ENCODE data around the gene TXNDC11. TPM values are rescaled to one million over a fixed set of nuclear protein-coding genes. Genes with fewer than 3 reads are reported as not detected.

The TXNDC11 gene
- total RNA-seq, 2 donors from 2014 or later, result 62.4 to 73.2 TPM

DNA sequence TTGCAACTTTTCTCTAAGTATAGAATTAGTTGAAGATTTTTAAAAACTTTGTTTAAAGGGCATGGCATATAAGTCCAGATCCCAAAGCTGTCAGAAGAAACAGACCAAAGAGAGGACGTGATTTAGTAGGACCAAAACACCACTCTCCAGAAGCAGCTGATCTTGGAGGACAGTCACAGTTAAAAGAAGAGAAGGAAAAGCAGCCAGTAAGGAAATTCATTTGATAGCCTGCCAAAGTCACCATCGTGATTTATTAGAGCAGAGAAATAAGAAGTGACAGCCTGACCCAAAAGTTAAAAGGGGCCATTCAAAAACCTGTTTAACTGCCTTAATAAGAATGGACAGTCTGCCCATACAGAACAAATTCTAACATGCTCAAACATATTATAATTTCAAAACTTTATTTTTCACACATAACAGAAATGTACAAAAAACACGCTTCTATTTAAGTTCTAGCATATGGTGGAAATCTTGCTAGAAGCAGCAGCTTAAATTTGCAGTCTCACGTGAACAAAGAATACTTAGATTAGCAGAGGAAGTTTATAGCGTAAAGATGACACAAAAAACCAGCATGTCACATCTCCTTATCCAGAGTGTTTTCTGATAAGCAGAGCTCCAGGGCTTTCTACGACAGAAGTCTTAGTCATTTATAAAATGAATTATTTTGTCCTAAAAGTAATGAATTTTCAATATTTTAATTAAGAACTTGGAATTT lies 37.2 kb downstream of the TXNDC11 start:
- Mint-ChIP-seq H3K4me3 (no peak overlapping the region), H3K36me3 (peaks cover 9% of the 10 kb centered on the region), H3K27me3 (no peaks in the 10 kb centered on the region), H3K4me1 (ENCODE audit: low read depth in 2 of 2) (peaks cover 12 to 22% of the 10 kb centered on the region in 2 donors), H3K9me3 (no peaks in the 10 kb centered on the region), H3K27ac (no peak overlapping the region)
- ATAC-seq (no peak), DNase-seq (ENCODE audit: low spot score) (no peak)

DNA sequence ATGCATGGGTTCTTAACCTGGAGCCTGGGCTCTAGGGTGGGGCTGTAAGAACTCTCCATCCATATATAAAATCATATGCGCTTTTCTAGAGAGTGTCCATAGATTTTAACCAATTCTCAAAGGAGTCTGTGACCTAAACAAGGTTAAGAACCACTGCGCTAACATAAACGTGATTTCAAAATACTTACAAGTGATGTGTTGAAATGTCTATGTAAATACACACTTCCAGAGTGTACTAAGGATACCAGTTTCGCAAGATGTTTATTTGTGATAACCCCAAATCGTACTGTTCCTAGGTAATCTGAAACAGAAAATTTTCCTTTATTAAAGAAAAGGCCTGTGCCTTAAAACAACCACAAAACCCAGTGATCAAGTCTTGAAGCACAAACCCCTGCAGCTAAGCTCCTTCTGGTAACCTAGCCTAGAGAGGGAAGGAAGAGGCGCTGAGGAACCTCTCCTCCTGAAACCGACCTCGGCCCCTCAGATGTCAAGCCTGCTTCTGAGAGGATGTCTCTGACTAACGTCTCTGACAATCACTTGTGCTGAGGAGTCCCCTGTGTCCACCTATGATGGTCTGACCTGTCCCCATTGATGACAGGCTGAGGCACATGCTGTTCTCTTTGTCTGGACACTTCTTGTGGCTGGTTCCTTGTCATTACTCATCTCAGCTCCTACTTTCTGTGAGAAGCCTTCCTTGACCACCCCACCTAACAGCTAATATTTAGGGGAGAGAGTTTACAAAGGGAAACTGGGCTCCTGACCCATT lies 42.2 kb downstream of the TXNDC11 start:
- H3K4me3 Mint-ChIP-seq, result no peak overlapping the region
- H3K4me1 Mint-ChIP-seq (ENCODE audit: low read depth in 2 of 2), result peaks cover 44 to 54% of the 10 kb centered on the region in 2 donors
- peaks cover 33% of the 10 kb centered on the region for H3K36me3 Mint-ChIP-seq
- no peaks in the 10 kb centered on the region for H3K27me3 Mint-ChIP-seq
- ATAC-seq, result no peak
- no peak for DNase-seq (ENCODE audit: low spot score)
- no peaks in the 10 kb centered on the region for H3K9me3 Mint-ChIP-seq
- H3K27ac Mint-ChIP-seq, result no peak overlapping the region

DNA sequence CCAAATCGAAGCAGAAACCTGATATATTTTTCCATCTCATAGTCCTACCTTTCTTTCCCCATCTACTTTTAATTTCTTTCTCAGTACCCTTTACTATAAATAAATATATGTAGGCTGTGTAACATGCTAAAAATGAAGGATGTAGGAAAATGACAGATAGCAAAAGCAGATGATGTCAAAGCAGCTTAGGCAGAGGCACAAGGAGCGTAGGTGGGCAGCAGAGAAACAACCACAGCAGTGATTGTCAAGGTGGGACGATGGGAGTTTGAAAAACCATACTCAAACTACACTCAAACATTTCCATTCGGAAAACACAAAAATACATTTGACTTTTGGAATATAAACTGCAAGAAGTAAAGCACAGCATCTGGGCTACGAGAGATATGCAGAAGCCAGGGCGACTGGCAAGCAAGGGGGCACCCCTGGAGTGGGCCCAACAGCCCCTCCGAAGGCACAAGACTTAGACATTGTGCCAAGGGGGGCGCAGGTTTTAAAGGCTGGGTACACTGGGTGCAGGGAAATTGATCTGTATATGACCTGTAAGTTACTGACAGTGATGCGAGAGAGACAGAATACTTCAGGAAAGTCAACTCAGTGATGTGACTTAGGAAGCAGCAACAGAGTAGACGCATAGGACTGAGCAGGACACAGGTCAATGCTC lies 43.3 kb downstream of the TXNDC11 start:
- ATAC-seq (no peak), DNase-seq (ENCODE audit: low spot score) (no peak)
- peak overlapping the region in 1 of 2 donors; percentile 18 for H3K27ac Mint-ChIP-seq
- peaks cover 50 to 61% of the 10 kb centered on the region in 2 donors for H3K4me1 Mint-ChIP-seq (ENCODE audit: low read depth in 2 of 2)
- H3K9me3 Mint-ChIP-seq, result no peaks in the 10 kb centered on the region
- peaks cover 39% of the 10 kb centered on the region for H3K36me3 Mint-ChIP-seq
- no peaks in the 10 kb centered on the region for H3K27me3 Mint-ChIP-seq
- no peak overlapping the region for H3K4me3 Mint-ChIP-seq

DNA sequence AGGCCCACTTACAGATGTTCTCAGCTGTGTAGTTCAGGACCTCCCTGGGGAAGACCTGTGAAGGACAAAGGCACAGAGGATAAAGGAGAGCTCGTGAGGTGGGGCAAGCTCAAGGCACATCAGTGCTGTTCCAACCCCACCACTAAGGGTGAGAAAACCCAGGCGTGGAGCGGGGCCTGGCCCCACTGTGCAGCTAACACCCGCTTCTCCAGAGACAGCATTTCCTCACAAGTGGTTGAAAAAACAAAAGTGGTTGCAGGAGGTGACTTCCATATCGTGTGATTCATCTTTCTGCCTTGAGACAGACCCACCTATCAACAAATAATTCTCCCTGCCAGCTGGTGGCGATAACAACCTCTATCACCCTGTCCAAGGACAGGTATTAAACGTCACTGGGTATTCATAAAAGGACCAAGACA lies 44.4 kb downstream of the TXNDC11 start:
- no peaks in the 10 kb centered on the region for H3K9me3 Mint-ChIP-seq
- DNase-seq (ENCODE audit: low spot score) (no peak), ATAC-seq (peak; percentile 87 to 88)
- peak overlapping the region; percentile 20 for H3K4me3 Mint-ChIP-seq
- H3K27ac Mint-ChIP-seq, result peak overlapping the region in 1 of 2 donors; percentile 73
- peaks cover 35% of the 10 kb centered on the region for H3K36me3 Mint-ChIP-seq
- H3K4me1 Mint-ChIP-seq (ENCODE audit: low read depth in 2 of 2), result peaks cover 50 to 54% of the 10 kb centered on the region in 2 donors
- H3K27me3 Mint-ChIP-seq, result no peaks in the 10 kb centered on the region

DNA sequence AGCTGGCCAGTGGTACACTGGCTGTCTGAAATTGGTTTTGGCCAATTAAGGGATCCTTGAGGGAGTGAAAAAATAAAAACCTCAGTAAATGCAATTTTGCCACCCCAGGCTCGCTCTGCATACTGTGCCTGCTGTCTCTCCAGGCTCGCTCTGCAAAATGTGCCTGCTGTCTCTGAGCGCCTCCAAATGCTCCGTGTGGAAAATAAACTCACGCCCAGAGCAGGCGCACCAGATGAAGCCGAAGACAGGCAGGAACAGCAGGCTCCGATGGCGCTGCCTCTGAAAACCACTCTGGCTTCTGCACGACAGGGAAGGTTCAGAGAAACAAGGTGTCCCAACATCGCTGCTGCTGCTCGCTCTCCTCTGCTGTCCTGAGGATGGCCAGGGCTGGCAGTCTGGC lies 45.3 kb downstream of the TXNDC11 start:
- ATAC-seq (no peak), DNase-seq (ENCODE audit: low spot score) (no peak)
- no peaks in the 10 kb centered on the region for H3K27me3 Mint-ChIP-seq
- peaks cover 47 to 48% of the 10 kb centered on the region in 2 donors for H3K4me1 Mint-ChIP-seq (ENCODE audit: low read depth in 2 of 2)
- no peak overlapping the region for H3K4me3 Mint-ChIP-seq
- H3K36me3 Mint-ChIP-seq, result peaks cover 29% of the 10 kb centered on the region
- H3K27ac Mint-ChIP-seq, result no peak overlapping the region
- no peaks in the 10 kb centered on the region for H3K9me3 Mint-ChIP-seq

DNA sequence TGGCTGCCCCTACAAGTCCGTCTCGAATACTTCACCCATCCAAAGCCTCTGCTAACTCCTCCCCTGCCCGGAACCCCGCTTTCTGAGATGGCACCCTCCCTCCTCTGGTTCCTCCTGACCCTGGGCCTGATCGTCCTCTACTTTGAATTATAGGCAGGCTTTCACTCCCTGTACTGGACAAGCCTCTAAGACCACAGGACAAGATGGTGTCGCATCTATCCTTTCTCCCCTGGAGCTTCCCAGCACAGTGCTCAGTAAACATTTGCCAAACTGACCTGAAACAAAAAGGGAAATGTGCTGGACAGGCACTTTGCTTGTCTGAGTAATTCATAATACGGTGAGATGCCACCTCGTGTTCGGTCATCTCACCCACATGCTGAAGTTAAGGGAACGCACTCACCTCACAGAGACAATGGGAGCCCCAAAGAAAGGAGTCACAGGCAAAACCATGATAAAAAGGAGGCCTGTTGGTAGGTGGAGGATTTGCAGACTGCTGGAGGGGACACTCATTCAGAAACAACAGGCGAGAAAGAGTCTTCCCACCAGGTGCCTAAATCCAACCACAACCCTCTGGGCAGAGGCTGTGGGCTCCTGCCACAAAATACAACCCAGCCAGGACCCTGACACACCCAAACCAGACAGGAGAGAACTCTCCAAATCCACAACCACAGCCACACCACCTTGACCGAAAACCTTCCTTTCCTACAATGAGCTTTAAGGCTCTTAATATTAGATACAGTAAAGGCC lies 46.2 kb downstream of the TXNDC11 start:
- Mint-ChIP-seq H3K27ac (peak overlapping the region in 1 of 2 donors; percentile 42), H3K4me3 (peak overlapping the region; percentile 6), H3K27me3 (no peaks in the 10 kb centered on the region), H3K9me3 (no peaks in the 10 kb centered on the region), H3K36me3 (peaks cover 29% of the 10 kb centered on the region), H3K4me1 (ENCODE audit: low read depth in 2 of 2) (peaks cover 43 to 48% of the 10 kb centered on the region in 2 donors)
- ATAC-seq (peak in 1 of 2 donors; percentile 32), DNase-seq (ENCODE audit: low spot score) (no peak)

DNA sequence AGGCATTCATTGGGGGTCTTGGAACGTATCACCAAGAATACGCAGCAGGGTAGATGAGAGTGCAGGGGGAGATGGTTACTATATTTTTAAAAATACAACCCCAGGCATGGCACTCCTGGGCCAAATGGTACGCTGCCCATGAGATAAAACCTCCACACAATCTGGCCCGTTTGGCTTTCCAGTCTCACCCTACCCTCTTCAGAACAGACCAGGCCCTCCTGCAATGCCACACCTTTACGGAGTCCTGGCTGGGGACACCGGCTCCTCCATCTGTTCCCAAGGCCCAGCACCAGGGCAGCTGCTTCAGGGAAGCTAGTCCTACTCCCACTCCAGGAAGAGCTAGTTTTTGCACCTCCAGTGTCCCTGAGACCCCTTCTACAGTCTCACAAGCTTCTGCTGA lies 50.0 kb downstream of the TXNDC11 start:
- ATAC-seq (no peak), DNase-seq (ENCODE audit: low spot score) (no peak)
- H3K27ac Mint-ChIP-seq, result peak overlapping the region in 1 of 2 donors; percentile 37
- no peaks in the 10 kb centered on the region for H3K9me3 Mint-ChIP-seq
- no peak overlapping the region for H3K4me3 Mint-ChIP-seq
- peaks cover 30% of the 10 kb centered on the region for H3K36me3 Mint-ChIP-seq
- no peaks in the 10 kb centered on the region for H3K27me3 Mint-ChIP-seq
- H3K4me1 Mint-ChIP-seq (ENCODE audit: low read depth in 2 of 2), result peaks cover 33 to 37% of the 10 kb centered on the region in 2 donors

DNA sequence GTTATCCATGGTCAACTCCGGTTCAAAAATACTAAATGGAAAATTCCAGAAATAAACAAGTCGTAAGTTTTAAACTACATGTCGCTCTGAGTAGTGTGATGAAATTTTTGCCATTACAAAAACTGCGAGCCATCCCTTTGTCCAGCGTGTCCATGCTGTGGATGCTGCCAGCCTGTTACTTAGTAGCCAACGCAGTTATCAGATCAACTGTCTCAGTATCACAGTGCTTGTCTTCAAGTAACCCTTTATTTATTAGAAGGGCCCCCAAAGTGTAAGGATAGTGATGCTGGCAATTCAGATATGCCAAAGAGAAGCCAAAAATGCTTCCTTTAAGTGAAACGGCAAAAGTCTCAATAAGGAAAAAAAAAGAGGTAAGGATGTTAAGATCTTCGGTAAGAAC lies 50.5 kb downstream of the TXNDC11 start:
- no peak overlapping the region for H3K27ac Mint-ChIP-seq
- DNase-seq (ENCODE audit: low spot score) (no peak), ATAC-seq (no peak)
- no peaks in the 10 kb centered on the region for H3K9me3 Mint-ChIP-seq
- peaks cover 34% of the 10 kb centered on the region for H3K36me3 Mint-ChIP-seq
- peaks cover 35 to 37% of the 10 kb centered on the region in 2 donors for H3K4me1 Mint-ChIP-seq (ENCODE audit: low read depth in 2 of 2)
- no peak overlapping the region for H3K4me3 Mint-ChIP-seq
- H3K27me3 Mint-ChIP-seq, result no peaks in the 10 kb centered on the region

DNA sequence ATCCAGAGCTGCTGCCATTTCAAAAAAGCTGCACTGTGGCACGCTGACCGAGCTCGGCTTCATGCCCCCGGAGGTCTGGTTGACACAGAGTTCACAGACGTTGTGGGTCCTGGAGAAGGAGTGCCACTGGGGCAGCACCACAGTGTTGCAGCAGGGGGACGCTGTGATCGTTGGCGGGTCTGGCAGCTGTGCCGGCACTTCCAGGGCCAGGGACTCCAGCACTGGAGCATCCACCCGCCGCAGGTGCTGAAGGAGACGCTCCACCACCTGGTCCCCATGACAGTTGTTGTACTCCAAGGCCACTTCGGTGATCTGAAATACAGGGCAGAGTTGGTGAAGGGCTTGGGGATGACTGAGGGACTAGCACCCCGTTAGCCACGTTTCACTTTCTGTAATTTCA lies 50.9 kb downstream of the TXNDC11 start:
- no peak overlapping the region for H3K4me3 Mint-ChIP-seq
- DNase-seq (ENCODE audit: low spot score) (no peak), ATAC-seq (peak in 1 of 2 donors; percentile 32)
- H3K9me3 Mint-ChIP-seq, result no peaks in the 10 kb centered on the region
- peaks cover 35% of the 10 kb centered on the region for H3K36me3 Mint-ChIP-seq
- H3K4me1 Mint-ChIP-seq (ENCODE audit: low read depth in 2 of 2), result peaks cover 33% of the 10 kb centered on the region in 2 donors
- H3K27ac Mint-ChIP-seq, result no peak overlapping the region
- H3K27me3 Mint-ChIP-seq, result no peaks in the 10 kb centered on the region

DNA sequence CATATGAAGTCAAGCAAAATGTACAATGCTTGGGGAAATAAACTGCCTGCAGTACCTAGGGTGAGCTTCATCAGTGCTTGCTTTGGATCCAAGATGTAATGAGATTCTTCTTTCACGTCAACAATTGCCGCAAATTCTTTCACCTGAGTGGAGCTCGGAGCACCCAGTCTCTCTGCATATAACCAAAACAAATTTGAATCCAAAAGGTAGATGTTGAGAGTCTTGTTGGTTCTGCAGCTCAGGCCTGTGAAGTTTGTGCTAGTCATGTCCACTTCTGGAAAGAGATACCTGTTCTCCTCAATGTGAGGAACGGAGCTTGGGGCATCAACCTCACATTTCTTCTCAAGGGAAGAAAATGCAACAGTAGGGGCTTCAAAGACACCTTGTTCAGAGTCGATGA lies 51.4 kb downstream of the TXNDC11 start:
- peak overlapping the region in 1 of 2 donors; percentile 56 for H3K27ac Mint-ChIP-seq
- H3K4me1 Mint-ChIP-seq (ENCODE audit: low read depth in 2 of 2), result peaks cover 27 to 28% of the 10 kb centered on the region in 2 donors
- ATAC-seq, result no peak
- H3K9me3 Mint-ChIP-seq, result no peaks in the 10 kb centered on the region
- peaks cover 35% of the 10 kb centered on the region for H3K36me3 Mint-ChIP-seq
- no peaks in the 10 kb centered on the region for H3K27me3 Mint-ChIP-seq
- H3K4me3 Mint-ChIP-seq, result no peak overlapping the region
- no peak for DNase-seq (ENCODE audit: low spot score)

DNA sequence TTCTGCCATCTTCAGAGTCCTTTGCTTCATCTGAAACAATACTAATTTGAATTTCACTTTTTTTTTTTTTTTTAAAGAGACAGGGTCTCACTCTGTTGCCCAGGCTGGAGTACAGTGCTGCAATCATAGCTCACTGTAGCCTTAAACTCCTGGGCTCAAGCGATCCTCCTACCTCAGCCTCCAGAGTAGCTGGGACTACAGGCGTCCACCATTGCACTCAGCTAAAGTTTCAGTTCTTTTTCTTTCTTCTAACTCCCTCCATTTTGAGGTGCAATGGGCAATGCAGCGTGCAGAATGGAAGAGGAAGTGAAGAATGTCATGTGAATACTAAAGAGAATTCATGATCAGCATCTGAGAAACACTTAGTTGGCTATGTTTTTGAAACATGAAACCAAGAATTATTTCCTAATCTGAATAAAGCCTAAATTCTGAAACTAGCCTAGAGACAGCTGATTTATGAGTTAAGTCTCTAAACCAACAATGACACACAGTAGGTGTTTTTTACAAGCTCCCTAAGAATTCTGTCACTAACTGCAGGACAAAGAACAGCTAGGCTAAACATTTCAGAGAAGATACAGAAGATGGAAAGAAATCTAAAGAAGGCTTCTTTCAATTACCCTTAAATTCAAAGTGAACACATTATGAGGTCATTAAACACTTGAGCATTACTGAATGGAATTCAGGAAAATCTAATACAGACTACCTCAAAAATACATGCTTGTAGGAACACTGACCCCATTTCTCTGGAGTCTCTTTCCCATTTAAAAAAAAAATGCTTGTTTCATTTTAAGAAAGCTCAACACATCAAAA lies 53.4 kb downstream of the TXNDC11 start:
- no peak for ATAC-seq
- Mint-ChIP-seq H3K4me1 (ENCODE audit: low read depth in 2 of 2) (peaks cover 13 to 15% of the 10 kb centered on the region in 2 donors), H3K4me3 (no peak overlapping the region), H3K36me3 (peaks cover 30% of the 10 kb centered on the region), H3K9me3 (no peaks in the 10 kb centered on the region), H3K27me3 (no peaks in the 10 kb centered on the region), H3K27ac (no peak overlapping the region)
- DNase-seq (ENCODE audit: low spot score), result no peak

DNA sequence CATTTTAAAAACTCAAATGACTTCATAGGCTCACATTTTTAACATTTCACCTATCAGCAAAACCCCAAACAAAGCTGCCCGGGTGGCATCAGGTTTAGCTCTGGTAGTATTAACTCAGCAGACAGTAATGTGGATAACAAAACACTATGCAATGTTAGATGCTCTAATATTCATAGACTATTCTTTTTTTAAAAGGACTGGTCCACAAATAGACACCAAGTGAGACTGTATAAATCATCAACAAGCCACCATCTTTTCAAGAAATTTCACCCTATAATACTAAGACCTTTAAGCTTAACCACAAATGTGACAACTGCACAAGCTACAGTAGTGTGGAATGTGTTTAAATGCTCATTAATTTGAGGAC lies 54.2 kb downstream of the TXNDC11 start:
- Mint-ChIP-seq H3K27ac (no peak overlapping the region), H3K4me1 (ENCODE audit: low read depth in 2 of 2) (peaks cover 13 to 15% of the 10 kb centered on the region in 2 donors), H3K9me3 (no peaks in the 10 kb centered on the region), H3K4me3 (no peak overlapping the region), H3K27me3 (no peaks in the 10 kb centered on the region), H3K36me3 (peaks cover 36% of the 10 kb centered on the region)
- DNase-seq (ENCODE audit: low spot score), result no peak
- ATAC-seq, result no peak

All from natural killer cell treated with Interleukin-12 subunit alpha and Interleukin-12 subunit beta and Interleukin-15 and Interleukin-18, amount 100 ng/mL, for 72 hours (primary cell).